HG03139 (cell line): ENCODE measurements around the gene FZD7.

Experiments
- ATAC-seq: cut with Tn5 transposase; IDR thresholded peaks from one replicate; pipeline ENCODE4 v1.9.1; 2021; ENCODE audit not compliant: unreplicated experiment

Gene FZD7

GRCh38 chr2:202065876-202066275, 32.2 kb downstream of the FZD7 start:
- no peak for ATAC-seq

GRCh38 chr2:202066875-202067274, 33.2 kb downstream of the FZD7 start:
- ATAC-seq: no peak

GRCh38 chr2:202067589-202067988, 33.9 kb downstream of the FZD7 start:
- no peak for ATAC-seq

GRCh38 chr2:202069170-202070067, 35.8 kb downstream of the FZD7 start:
- no peak for ATAC-seq

- no peak for ATAC-seq
Observed at GRCh38 chr2:202071107-202071506, 37.5 kb downstream of the FZD7 start.

- ATAC-seq: no peak
Observed at GRCh38 chr2:202072226-202072625, 38.6 kb downstream of the FZD7 start.

GRCh38 chr2:202072737-202073401, 39.2 kb downstream of the FZD7 start, which contains the start of gene KIAA2012:
Gene KIAA2012 (plus strand): TSS chr2:202073255. CDS start chr2:202073628, 373 bp downstream.
- no peak for ATAC-seq

- no peak for ATAC-seq
Observed at GRCh38 chr2:202074324-202074723, 40.7 kb downstream of the FZD7 start.

GRCh38 chr2:202079310-202079709, 45.7 kb downstream of the FZD7 start:
- no peak for ATAC-seq

- ATAC-seq: no peak
Observed at GRCh38 chr2:202084265-202084664, 50.6 kb downstream of the FZD7 start.
